Right forelimb (tissue), 1 donor: ENCODE results near the gene PWWP2A.
"Not testable (repeated sequence)": the region's sequence is repeated elsewhere in the genome, so short reads cannot be mapped to it uniquely, and the experiment has no call there.

Experiments used
- DNase-seq: peaks from one replicate; pipeline ENCODE4 v3.0.0-alpha.2; 2018

PWWP2A gene

GRCh38 chr5:160119142-160119904 is at the start of gene PWWP2A:
Gene PWWP2A (minus strand): TSS chr5:160119450. CDS start chr5:160119388, 62 bp downstream.
- peak; percentile 99 for DNase-seq

- no peak for DNase-seq
Observed at GRCh38 chr5:160167624-160168165, 48.4 kb upstream of the PWWP2A start.

- DNase-seq, result no peak
Observed at GRCh38 chr5:160166973-160167623, 47.8 kb upstream of the PWWP2A start.

- no peak for DNase-seq
Observed at GRCh38 chr5:160166069-160166972, 47.1 kb upstream of the PWWP2A start.

GRCh38 chr5:160165137-160166068 is 46.2 kb upstream of the PWWP2A start:
- DNase-seq, result peak; percentile 84

GRCh38 chr5:160162910-160163309 is 43.7 kb upstream of the PWWP2A start:
- DNase-seq, result no peak

GRCh38 chr5:160161626-160162025 is 42.4 kb upstream of the PWWP2A start:
- DNase-seq, result no peak

- not testable (repeated sequence) for DNase-seq
Observed at GRCh38 chr5:160160875-160161274, 41.6 kb upstream of the PWWP2A start.

- peak; percentile 53 for DNase-seq
Observed at GRCh38 chr5:160159991-160160792, 40.9 kb upstream of the PWWP2A start.

- DNase-seq, result no peak
Observed at GRCh38 chr5:160158087-160158486, 38.8 kb upstream of the PWWP2A start.

- no peak for DNase-seq
Observed at GRCh38 chr5:160155017-160155750, 35.9 kb upstream of the PWWP2A start.

GRCh38 chr5:160152901-160153300 is 33.7 kb upstream of the PWWP2A start:
- no peak for DNase-seq

GRCh38 chr5:160152287-160152686 is 33.0 kb upstream of the PWWP2A start:
- DNase-seq, result no peak

GRCh38 chr5:160151017-160151416 is 31.8 kb upstream of the PWWP2A start:
- DNase-seq, result no peak

GRCh38 chr5:160150381-160150780 is 31.1 kb upstream of the PWWP2A start:
- DNase-seq, result no peak

GRCh38 chr5:160144436-160144835 is 25.2 kb upstream of the PWWP2A start:
- DNase-seq, result not testable (repeated sequence)

- DNase-seq, result no peak
Observed at GRCh38 chr5:160134332-160134731, 15.1 kb upstream of the PWWP2A start.

- no peak for DNase-seq
Observed at GRCh38 chr5:160133918-160134304, 14.7 kb upstream of the PWWP2A start.

- DNase-seq, result peak; percentile 54
Observed at GRCh38 chr5:160133071-160133917, 14.0 kb upstream of the PWWP2A start.
